WTC11 (cell line): ENCODE measurements around the gene USP7. TPM values are rescaled to one million over a fixed set of nuclear protein-coding genes. Genes with fewer than 3 reads are reported as not detected.

ENCODE experiments used
- ATAC-seq: fragments of 200-7000 bp; cut with Tn5 transposase; 2 replicates; pipeline ENCODE4 v1.10.0; 2021; ENCODE audit warnings: mild to moderate bottlenecking, moderate library complexity
- CTCF ChIA-PET: fragments of 300-600 bp; sonication (Branson Sonifier 250); formaldehyde crosslinking; loops from one replicate; lab custom pipeline; 2021; ENCODE audit warnings: antibody characterized with exemption; lab: Charles Lee
- POLR2A ChIA-PET: fragments of 350-600 bp; sonication (Branson Sonifier 250); formaldehyde crosslinking; loops from one replicate; lab custom pipeline; 2021; ENCODE audit warnings: antibody characterized with exemption; lab: Charles Lee
- DNase-seq: peaks from one replicate; pipeline ENCODE4 v3.0.0; 2021; ENCODE audit warnings: low spot score
- H3K27ac Mint-ChIP-seq: 2 replicates; pipeline ENCODE4 v1.8.0; 2021; ENCODE audit warnings: mixed read lengths
- H3K27me3 Mint-ChIP-seq: 2 replicates; pipeline ENCODE4 v1.8.0; 2021; ENCODE audit warnings: low read depth, mild to moderate bottlenecking, moderate library complexity, mixed read lengths
- H3K36me3 Mint-ChIP-seq: 2 replicates; pipeline ENCODE4 v1.8.0; 2021; ENCODE audit warnings: mixed read lengths
- H3K4me1 Mint-ChIP-seq: 2 replicates; pipeline ENCODE4 v1.8.0; 2022; ENCODE audit warnings: mixed read lengths
- H3K4me3 Mint-ChIP-seq: 2 replicates; pipeline ENCODE4 v1.8.0; 2021; ENCODE audit warnings: mild to moderate bottlenecking, moderate library complexity, mixed read lengths
- H3K9me3 Mint-ChIP-seq: 2 replicates; pipeline ENCODE4 v1.8.0; 2021; ENCODE audit warnings: mixed read lengths
- ATF1 ChIP-seq: sonication (generic); formaldehyde crosslinking; IDR thresholded peaks from 2 replicates; pipeline ENCODE4 v1.8.1; 2023; ENCODE audit warnings: mild to moderate bottlenecking, moderate library complexity, missing genetic modification reagents
- ELF4 ChIP-seq: sonication (generic); formaldehyde crosslinking; IDR thresholded peaks from 2 replicates; pipeline ENCODE4 v1.8.1; 2022; ENCODE audit warnings: low read depth, mild to moderate bottlenecking, moderate library complexity, missing genetic modification reagents
- EMX1 ChIP-seq: fragments of 250-450 bp; sonication (Bioruptor Pico); IDR thresholded peaks from 2 replicates; pipeline ENCODE4 v1.8.0; 2021; ENCODE audit warnings: mild to moderate bottlenecking
- FOXK1 ChIP-seq: sonication (generic); formaldehyde crosslinking; IDR thresholded peaks from 2 replicates; pipeline ENCODE4 v1.8.0; 2022; ENCODE audit warnings: mild to moderate bottlenecking, moderate library complexity, missing genetic modification reagents
- GABPB1 ChIP-seq: sonication (generic); formaldehyde crosslinking; IDR thresholded peaks from 2 replicates; pipeline ENCODE4 v1.8.1; 2023; ENCODE audit warnings: mild to moderate bottlenecking, missing genetic modification reagents
- GTF2I ChIP-seq: fragments of 250-450 bp; sonication (Bioruptor Pico); conservative IDR thresholded peaks from 2 replicates; pipeline ENCODE4 v1.4.0; 2021; ENCODE audit warnings: mild to moderate bottlenecking
- HMGA2 ChIP-seq: fragments of 250-450 bp; sonication (Bioruptor Pico); IDR thresholded peaks from 2 replicates; pipeline ENCODE4 v1.4.0; 2021; ENCODE audit warnings: mild to moderate bottlenecking, moderate library complexity
- JAZF1 ChIP-seq: fragments of 250-450 bp; sonication (Bioruptor Pico); IDR thresholded peaks from 2 replicates; pipeline ENCODE4 v1.9.0; 2021; ENCODE audit warnings: moderate library complexity, mild to moderate bottlenecking, inconsistent platforms
- KAT7 ChIP-seq: sonication (generic); formaldehyde crosslinking; IDR thresholded peaks from 2 replicates; pipeline ENCODE4 v1.8.1; 2023; ENCODE audit warnings: missing genetic modification reagents, mild to moderate bottlenecking, borderline replicate concordance
- MYBL2 ChIP-seq: sonication (generic); formaldehyde crosslinking; IDR thresholded peaks from 2 replicates; pipeline ENCODE4 v1.8.1; 2023; ENCODE audit warnings: mild to moderate bottlenecking, moderate library complexity, missing genetic modification reagents
- NFE2L1 ChIP-seq: sonication (generic); formaldehyde crosslinking; IDR thresholded peaks from 2 replicates; pipeline ENCODE4 v1.8.1; 2023; ENCODE audit warnings: missing genetic modification reagents
- NR3C1 ChIP-seq: sonication (generic); formaldehyde crosslinking; conservative IDR thresholded peaks from 2 replicates; pipeline ENCODE4 v1.8.1; 2023; ENCODE audit warnings: low read depth, mild to moderate bottlenecking, missing genetic modification reagents
- OVOL2 ChIP-seq: fragments of 250-450 bp; sonication (Bioruptor Pico); IDR thresholded peaks from 2 replicates; pipeline ENCODE4 v1.9.0; 2021; ENCODE audit warnings: mild to moderate bottlenecking, borderline replicate concordance
- PRRX2 ChIP-seq: fragments of 250-450 bp; sonication (Bioruptor Pico); IDR thresholded peaks from 2 replicates; pipeline ENCODE4 v1.8.0; 2021; ENCODE audit warnings: mild to moderate bottlenecking
- SMAD3 ChIP-seq: sonication (generic); formaldehyde crosslinking; IDR thresholded peaks from 2 replicates; pipeline ENCODE4 v1.8.0; 2022; ENCODE audit warnings: missing genetic modification reagents, mild to moderate bottlenecking, borderline replicate concordance
- SP1 ChIP-seq: sonication (generic); formaldehyde crosslinking; conservative IDR thresholded peaks from 2 replicates; pipeline ENCODE4 v1.8.1; 2022; ENCODE audit warnings: missing genetic modification reagents
- TEAD4 ChIP-seq: sonication (generic); formaldehyde crosslinking; IDR thresholded peaks from 2 replicates; pipeline ENCODE4 v1.8.0; 2022; ENCODE audit warnings: mild to moderate bottlenecking, missing genetic modification reagents
- ZNF232 ChIP-seq: sonication (generic); formaldehyde crosslinking; IDR thresholded peaks from 2 replicates; pipeline ENCODE4 v1.8.0; 2022; ENCODE audit warnings: mild to moderate bottlenecking, missing genetic modification reagents
- total RNA-seq: library from RNA; stranded (reverse); gene quantifications from 3 replicates; pipeline ENCODE4 v1.2.3, GENCODE V29; 2021
- TF ChIP-seq, protein P1 (sequence below): sonication (generic); formaldehyde crosslinking; IDR thresholded peaks from 2 replicates; pipeline ENCODE4 v1.8.1; 2022; ENCODE audit warnings: low read depth, mild to moderate bottlenecking, moderate library complexity, missing genetic modification reagents, borderline replicate concordance
- TF ChIP-seq, protein P2 (sequence below): sonication (generic); formaldehyde crosslinking; IDR thresholded peaks from 2 replicates; pipeline ENCODE4 v1.8.1; 2022; ENCODE audit warnings: mild to moderate bottlenecking, missing genetic modification reagents, moderate library complexity, borderline replicate concordance
- TF ChIP-seq, protein P3 (sequence below): sonication (generic); formaldehyde crosslinking; IDR thresholded peaks from 2 replicates; pipeline ENCODE4 v1.8.0; 2022; ENCODE audit warnings: mild to moderate bottlenecking, missing genetic modification reagents
- TF ChIP-seq, protein P4 (sequence below): fragments of 250-450 bp; sonication (Bioruptor Pico); IDR thresholded peaks from 2 replicates; pipeline ENCODE4 v1.9.0; 2021; ENCODE audit warnings: mild to moderate bottlenecking, borderline replicate concordance
- TF ChIP-seq, protein P5 (sequence below): sonication (generic); formaldehyde crosslinking; IDR thresholded peaks from 2 replicates; pipeline ENCODE4 v1.8.0; 2022; ENCODE audit warnings: mild to moderate bottlenecking, missing genetic modification reagents
- TF ChIP-seq, protein P6 (sequence below): sonication (generic); formaldehyde crosslinking; conservative IDR thresholded peaks from 2 replicates; pipeline ENCODE4 v1.8.1; 2022; ENCODE audit warnings: mild to moderate bottlenecking, missing genetic modification reagents
- TF ChIP-seq, protein P7 (sequence below): fragments of 250-450 bp; sonication (Bioruptor Pico); IDR thresholded peaks from 2 replicates; pipeline ENCODE4 v1.8.0; 2021; ENCODE audit warnings: mild to moderate bottlenecking
- TF ChIP-seq, protein P8 (sequence below): sonication (generic); formaldehyde crosslinking; IDR thresholded peaks from 2 replicates; pipeline ENCODE4 v1.8.1; 2023; ENCODE audit warnings: mild to moderate bottlenecking, missing genetic modification reagents, moderate library complexity

The USP7 gene
- total RNA-seq, 1 experiment from 2014 or later: 211 TPM

DNA sequence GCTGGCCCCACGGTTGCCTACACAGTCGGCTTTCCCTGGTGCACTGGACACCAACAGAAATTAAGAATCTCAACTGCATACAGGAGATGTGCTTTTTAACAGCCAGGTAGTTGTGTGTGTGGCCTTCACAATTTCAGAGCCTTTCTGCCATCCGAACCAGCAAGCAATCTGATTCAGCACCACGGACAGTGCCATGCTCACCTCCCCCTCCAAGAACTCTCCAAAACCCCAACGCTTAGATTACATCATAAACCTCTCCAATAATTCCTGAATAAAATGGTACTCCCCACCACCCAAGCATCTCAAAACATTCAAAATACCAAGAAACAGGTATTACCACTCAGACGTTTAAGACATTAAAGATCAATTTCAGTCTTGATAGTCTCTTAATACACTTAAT is 31.8 kb downstream of the USP7 start (continued):
- TF ChIP-seq, protein P1, sequence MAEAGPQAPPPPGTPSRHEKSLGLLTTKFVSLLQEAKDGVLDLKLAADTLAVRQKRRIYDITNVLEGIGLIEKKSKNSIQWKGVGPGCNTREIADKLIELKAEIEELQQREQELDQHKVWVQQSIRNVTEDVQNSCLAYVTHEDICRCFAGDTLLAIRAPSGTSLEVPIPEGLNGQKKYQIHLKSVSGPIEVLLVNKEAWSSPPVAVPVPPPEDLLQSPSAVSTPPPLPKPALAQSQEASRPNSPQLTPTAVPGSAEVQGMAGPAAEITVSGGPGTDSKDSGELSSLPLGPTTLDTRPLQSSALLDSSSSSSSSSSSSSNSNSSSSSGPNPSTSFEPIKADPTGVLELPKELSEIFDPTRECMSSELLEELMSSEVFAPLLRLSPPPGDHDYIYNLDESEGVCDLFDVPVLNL: no peak
- no peak for TF ChIP-seq SP1
- TF ChIP-seq TEAD4 (CRISPR knock-in tag): no peak
- TF ChIP-seq JAZF1 (CRISPR knock-in tag): no peak
- peak; percentile 73 for TF ChIP-seq NFE2L1 (CRISPR knock-in tag)
- TF ChIP-seq, protein P2, sequence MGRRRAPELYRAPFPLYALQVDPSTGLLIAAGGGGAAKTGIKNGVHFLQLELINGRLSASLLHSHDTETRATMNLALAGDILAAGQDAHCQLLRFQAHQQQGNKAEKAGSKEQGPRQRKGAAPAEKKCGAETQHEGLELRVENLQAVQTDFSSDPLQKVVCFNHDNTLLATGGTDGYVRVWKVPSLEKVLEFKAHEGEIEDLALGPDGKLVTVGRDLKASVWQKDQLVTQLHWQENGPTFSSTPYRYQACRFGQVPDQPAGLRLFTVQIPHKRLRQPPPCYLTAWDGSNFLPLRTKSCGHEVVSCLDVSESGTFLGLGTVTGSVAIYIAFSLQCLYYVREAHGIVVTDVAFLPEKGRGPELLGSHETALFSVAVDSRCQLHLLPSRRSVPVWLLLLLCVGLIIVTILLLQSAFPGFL (CRISPR knock-in tag): 0 out of 2 replicates have a peak, but pooled peaks have one; percentile 24
- TF ChIP-seq KAT7 (CRISPR knock-in tag): no peak
- TF ChIP-seq SMAD3 (CRISPR knock-in tag): no peak; the same call in 1 of the 2 replicates
- TF ChIP-seq ZNF232 (CRISPR knock-in tag): 0 out of 2 replicates have a peak, but pooled peaks have one; percentile 15
- TF ChIP-seq PRRX2: no peak
- TF ChIP-seq GABPB1 (CRISPR knock-in tag): peak; percentile 53; the same call in 1 of the 2 replicates
- TF ChIP-seq, protein P3, sequence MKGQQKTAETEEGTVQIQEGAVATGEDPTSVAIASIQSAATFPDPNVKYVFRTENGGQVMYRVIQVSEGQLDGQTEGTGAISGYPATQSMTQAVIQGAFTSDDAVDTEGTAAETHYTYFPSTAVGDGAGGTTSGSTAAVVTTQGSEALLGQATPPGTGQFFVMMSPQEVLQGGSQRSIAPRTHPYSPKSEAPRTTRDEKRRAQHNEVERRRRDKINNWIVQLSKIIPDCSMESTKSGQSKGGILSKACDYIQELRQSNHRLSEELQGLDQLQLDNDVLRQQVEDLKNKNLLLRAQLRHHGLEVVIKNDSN (CRISPR knock-in tag): peak; percentile 21; the same call in 1 of the 2 replicates
- TF ChIP-seq, protein P4, sequence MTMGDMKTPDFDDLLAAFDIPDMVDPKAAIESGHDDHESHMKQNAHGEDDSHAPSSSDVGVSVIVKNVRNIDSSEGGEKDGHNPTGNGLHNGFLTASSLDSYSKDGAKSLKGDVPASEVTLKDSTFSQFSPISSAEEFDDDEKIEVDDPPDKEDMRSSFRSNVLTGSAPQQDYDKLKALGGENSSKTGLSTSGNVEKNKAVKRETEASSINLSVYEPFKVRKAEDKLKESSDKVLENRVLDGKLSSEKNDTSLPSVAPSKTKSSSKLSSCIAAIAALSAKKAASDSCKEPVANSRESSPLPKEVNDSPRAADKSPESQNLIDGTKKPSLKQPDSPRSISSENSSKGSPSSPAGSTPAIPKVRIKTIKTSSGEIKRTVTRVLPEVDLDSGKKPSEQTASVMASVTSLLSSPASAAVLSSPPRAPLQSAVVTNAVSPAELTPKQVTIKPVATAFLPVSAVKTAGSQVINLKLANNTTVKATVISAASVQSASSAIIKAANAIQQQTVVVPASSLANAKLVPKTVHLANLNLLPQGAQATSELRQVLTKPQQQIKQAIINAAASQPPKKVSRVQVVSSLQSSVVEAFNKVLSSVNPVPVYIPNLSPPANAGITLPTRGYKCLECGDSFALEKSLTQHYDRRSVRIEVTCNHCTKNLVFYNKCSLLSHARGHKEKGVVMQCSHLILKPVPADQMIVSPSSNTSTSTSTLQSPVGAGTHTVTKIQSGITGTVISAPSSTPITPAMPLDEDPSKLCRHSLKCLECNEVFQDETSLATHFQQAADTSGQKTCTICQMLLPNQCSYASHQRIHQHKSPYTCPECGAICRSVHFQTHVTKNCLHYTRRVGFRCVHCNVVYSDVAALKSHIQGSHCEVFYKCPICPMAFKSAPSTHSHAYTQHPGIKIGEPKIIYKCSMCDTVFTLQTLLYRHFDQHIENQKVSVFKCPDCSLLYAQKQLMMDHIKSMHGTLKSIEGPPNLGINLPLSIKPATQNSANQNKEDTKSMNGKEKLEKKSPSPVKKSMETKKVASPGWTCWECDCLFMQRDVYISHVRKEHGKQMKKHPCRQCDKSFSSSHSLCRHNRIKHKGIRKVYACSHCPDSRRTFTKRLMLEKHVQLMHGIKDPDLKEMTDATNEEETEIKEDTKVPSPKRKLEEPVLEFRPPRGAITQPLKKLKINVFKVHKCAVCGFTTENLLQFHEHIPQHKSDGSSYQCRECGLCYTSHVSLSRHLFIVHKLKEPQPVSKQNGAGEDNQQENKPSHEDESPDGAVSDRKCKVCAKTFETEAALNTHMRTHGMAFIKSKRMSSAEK (CRISPR knock-in tag): no peak
- TF ChIP-seq, protein P5, sequence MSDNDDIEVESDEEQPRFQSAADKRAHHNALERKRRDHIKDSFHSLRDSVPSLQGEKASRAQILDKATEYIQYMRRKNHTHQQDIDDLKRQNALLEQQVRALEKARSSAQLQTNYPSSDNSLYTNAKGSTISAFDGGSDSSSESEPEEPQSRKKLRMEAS (CRISPR knock-in tag): no peak
- TF ChIP-seq, all 79 proteins: peak for 7

DNA sequence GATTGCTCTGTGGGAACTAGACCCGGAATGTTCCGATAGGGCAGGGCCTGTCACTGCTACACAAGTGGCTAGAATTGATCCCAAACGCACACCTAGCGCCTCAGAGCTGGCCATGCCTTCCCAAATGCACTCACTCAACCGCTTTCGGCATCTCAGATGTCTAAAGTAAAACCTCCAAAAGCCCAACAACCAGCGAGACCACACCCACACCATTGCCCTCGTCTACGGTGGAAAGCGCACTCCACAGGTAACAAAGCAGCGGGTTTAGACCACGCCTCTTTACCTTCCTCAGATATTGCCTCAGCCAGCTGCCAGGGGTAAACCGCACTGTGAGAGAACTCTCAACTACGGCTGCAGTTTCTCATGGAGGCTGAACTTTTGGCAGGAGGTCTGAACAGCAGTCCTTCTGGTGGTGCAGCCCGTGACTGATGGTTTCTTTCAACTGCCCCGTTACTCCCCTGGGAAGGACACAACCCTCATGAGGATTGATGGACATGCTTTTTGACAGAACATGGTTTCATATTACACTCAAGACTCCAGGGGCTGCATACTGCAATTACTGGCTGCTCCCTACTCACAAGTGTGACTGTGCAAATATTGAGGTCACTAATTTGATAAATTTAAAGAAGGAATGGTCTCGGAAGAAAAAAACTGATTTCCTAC is 34.5 kb downstream of the USP7 start:
- POLR2A ChIA-PET: interaction anchor here (0.6 kb wide), 1 partner anchor 98 kb away, joined by 6 read pairs; no protein-coding TSS in a partner anchor
- Mint-ChIP-seq H3K9me3 (no peaks in the 10 kb centered on the region), H3K27ac (peak overlapping the region; percentile 74; the same call in 1 of the 2 replicates), H3K27me3 (no peaks in the 10 kb centered on the region), H3K36me3 (peaks cover 35% of the 10 kb centered on the region), H3K4me1 (peaks cover 28% of the 10 kb centered on the region), H3K4me3 (no peak overlapping the region)
- ATAC-seq (peak; percentile 24; the same call in 1 of the 2 replicates), DNase-seq (no peak)
- TF ChIP-seq GTF2I: no peak
- TF ChIP-seq SP1: no peak
- TF ChIP-seq, protein P6, sequence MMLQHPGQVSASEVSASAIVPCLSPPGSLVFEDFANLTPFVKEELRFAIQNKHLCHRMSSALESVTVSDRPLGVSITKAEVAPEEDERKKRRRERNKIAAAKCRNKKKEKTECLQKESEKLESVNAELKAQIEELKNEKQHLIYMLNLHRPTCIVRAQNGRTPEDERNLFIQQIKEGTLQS: no peak
- TF ChIP-seq, protein P7, sequence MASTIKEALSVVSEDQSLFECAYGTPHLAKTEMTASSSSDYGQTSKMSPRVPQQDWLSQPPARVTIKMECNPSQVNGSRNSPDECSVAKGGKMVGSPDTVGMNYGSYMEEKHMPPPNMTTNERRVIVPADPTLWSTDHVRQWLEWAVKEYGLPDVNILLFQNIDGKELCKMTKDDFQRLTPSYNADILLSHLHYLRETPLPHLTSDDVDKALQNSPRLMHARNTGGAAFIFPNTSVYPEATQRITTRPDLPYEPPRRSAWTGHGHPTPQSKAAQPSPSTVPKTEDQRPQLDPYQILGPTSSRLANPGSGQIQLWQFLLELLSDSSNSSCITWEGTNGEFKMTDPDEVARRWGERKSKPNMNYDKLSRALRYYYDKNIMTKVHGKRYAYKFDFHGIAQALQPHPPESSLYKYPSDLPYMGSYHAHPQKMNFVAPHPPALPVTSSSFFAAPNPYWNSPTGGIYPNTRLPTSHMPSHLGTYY (CRISPR knock-in tag): no peak
- TF ChIP-seq EMX1 (CRISPR knock-in tag): no peak
- no peak for TF ChIP-seq OVOL2 (CRISPR knock-in tag)
- no peak for TF ChIP-seq HMGA2 (CRISPR knock-in tag)
- no peak for TF ChIP-seq MYBL2 (CRISPR knock-in tag)
- no peak for TF ChIP-seq NR3C1 (CRISPR knock-in tag)
- TF ChIP-seq, protein P8, sequence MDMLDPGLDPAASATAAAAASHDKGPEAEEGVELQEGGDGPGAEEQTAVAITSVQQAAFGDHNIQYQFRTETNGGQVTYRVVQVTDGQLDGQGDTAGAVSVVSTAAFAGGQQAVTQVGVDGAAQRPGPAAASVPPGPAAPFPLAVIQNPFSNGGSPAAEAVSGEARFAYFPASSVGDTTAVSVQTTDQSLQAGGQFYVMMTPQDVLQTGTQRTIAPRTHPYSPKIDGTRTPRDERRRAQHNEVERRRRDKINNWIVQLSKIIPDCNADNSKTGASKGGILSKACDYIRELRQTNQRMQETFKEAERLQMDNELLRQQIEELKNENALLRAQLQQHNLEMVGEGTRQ (CRISPR knock-in tag): no peak
- TF ChIP-seq ELF4 (CRISPR knock-in tag): no peak
- no peak for TF ChIP-seq ATF1 (CRISPR knock-in tag)
- no peak for TF ChIP-seq FOXK1 (CRISPR knock-in tag)
- CTCF ChIA-PET: interaction anchor here (0.9 to 10.4 kb wide), 3 partner anchors 77 to 210 kb away, joined by 3 to 436 read pairs (median 3); no protein-coding TSS in a partner anchor
